Smooth muscle cell (in vitro differentiated cells): ENCODE data around the gene CEMIP. TPM values are rescaled to one million over a fixed set of nuclear protein-coding genes. Genes with fewer than 3 reads are reported as not detected.

Source experiments
- DNase-seq: peaks from one replicate; lab custom pipeline; 2025; ENCODE audit not compliant: unreplicated experiment; lab: John Stamatoyannopoulos, UW
- H2AFZ ChIP-seq: fragments of 200-600 bp; sonication (generic); 2 replicates; pipeline ENCODE4 v1.6.0; 2016; ENCODE audit warnings: antibody characterized with exemption, low read depth, mild to moderate bottlenecking
- H3F3A ChIP-seq: fragments of 200-600 bp; sonication (generic); 2 replicates; pipeline ENCODE4 v1.6.0; 2017; ENCODE audit warnings: antibody characterized with exemption, low read depth
- H3K27ac ChIP-seq: fragments of 200-600 bp; sonication (generic); 2 replicates; pipeline ENCODE4 v1.5.1; 2016; ENCODE audit warnings: low read depth, mild to moderate bottlenecking
- H3K27me3 ChIP-seq: fragments of 200-600 bp; sonication (generic); 2 replicates; pipeline ENCODE4 v1.6.1; 2016; ENCODE audit warnings: low read depth, mild to moderate bottlenecking
- H3K36me3 ChIP-seq: fragments of 200-600 bp; sonication (generic); 2 replicates; pipeline ENCODE4 v1.5.1; 2016; ENCODE audit warnings: low read depth
- H3K4me1 ChIP-seq: fragments of 200-600 bp; sonication (generic); 2 replicates; pipeline ENCODE4 v1.5.1; 2016; ENCODE audit warnings: low read depth
- H3K4me2 ChIP-seq: fragments of 200-600 bp; sonication (generic); 2 replicates; pipeline ENCODE4 v1.6.0; 2016; ENCODE audit warnings: mild to moderate bottlenecking
- H3K4me3 ChIP-seq: fragments of 200-600 bp; sonication (generic); 2 replicates; pipeline ENCODE4 v1.5.1; 2016; ENCODE audit warnings: mild to moderate bottlenecking
- H3K79me2 ChIP-seq: fragments of 200-600 bp; sonication (generic); 2 replicates; pipeline ENCODE4 v1.6.0; 2016; ENCODE audit warnings: low read depth, mild to moderate bottlenecking
- H3K9ac ChIP-seq: fragments of 200-600 bp; sonication (generic); 2 replicates; pipeline ENCODE4 v1.6.0; 2016; ENCODE audit warnings: low read depth
- H3K9me3 ChIP-seq: fragments of 200-600 bp; sonication (generic); replicated peaks from 2 replicates; pipeline ENCODE4 v1.5.1; 2016; ENCODE audit warnings: low read depth
- H4K20me1 ChIP-seq: fragments of 200-600 bp; sonication (generic); 2 replicates; pipeline ENCODE4 v1.6.0; 2016; ENCODE audit warnings: low read depth
- CTCF ChIP-seq: fragments of 200-600 bp; sonication (generic); IDR thresholded peaks from 2 replicates; pipeline ENCODE4 v1.5.1; 2017; ENCODE audit warnings: borderline replicate concordance, mild to moderate bottlenecking, antibody characterized with exemption; ENCODE audit not compliant: insufficient read depth, poor library complexity, severe bottlenecking
- WGBS: methylation state at CpG from one replicate; pipeline ENCODE4 v1.1.7; 2016; ENCODE audit warnings: low lambda C conversion rate; 5-methylcytosine and 5-hydroxymethylcytosine counted together
- polyA plus RNA-seq: library from polyadenylated mRNA; unstranded; fragments of >200 nt; fragmentation: Nextera tagmentation; extraction: Ambion mirVana; gene quantifications from 2 replicates; pipeline ENCODE4 v1.2.1, GENCODE V29; 2016
- total RNA-seq: library from RNA; depleted of rRNA; stranded (reverse); fragments of >200 nt; gene quantifications from 2 replicates; pipeline ENCODE4 v1.2.3, GENCODE V29; 2014

Gene CEMIP
- total and polyA plus RNA-seq, 2 experiments from 2014 or later = 1.9 TPM

GRCh38 chr15:80920271-80920699, 141.1 kb downstream of the CEMIP start:
- Histone ChIP-seq H3K4me3 (no peak overlapping the region), H2AFZ (no peak overlapping the region), H3K9me3 (no peaks in the 10 kb centered on the region), H3K27me3 (no peaks in the 10 kb centered on the region), H3K9ac (no peak overlapping the region), H3K79me2 (no peaks in the 10 kb centered on the region), H4K20me1 (no peaks in the 10 kb centered on the region), H3F3A (no peaks in the 10 kb centered on the region), H3K4me1 (no peaks in the 10 kb centered on the region), H3K36me3 (no peaks in the 10 kb centered on the region), H3K27ac (no peak overlapping the region), H3K4me2 (no peak overlapping the region)
- no peak for DNase-seq
- WGBS = 76% methylated on average over 5 of the region's 5 CpGs
- TF ChIP-seq CTCF = no peak

DNA sequence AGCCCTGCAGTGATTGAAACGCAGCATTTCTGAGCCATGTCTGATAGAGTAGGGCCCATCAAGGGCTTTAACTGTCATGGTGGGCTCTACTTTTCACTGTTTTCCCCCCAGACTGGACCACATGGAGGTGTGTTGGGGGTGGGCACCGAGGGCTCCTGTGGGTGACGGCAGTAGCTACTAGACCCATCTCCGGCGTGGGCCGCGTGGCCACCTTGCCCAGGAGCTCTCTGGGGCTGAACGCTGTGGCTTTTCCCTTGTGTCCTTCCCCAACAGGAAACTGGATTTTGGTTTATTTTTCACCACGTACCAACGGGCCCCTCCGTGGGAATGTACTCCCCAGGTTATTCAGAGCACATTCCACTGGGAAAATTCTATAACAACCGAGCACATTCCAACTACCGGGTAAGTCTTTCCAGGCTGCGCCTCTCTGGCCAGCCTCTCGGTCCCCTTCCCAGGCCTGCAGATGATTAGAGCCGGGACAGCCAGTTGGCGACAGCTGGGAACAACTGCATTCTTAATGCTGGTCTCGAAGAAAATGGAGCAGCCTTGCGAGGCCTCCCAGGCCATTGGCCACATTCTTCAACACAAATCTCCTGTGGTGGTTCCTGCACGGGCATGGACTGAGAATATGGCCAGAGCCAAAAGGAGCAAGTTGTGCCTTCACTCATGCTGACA, 142.7 kb downstream of the CEMIP start:
- WGBS = 93% methylated on average over 20 of the region's 20 CpGs
- no peak for DNase-seq

GRCh38 chr15:80923668-80924067, 144.5 kb downstream of the CEMIP start:
- Histone ChIP-seq H3F3A (no peaks in the 10 kb centered on the region), H3K9ac (no peak overlapping the region), H3K9me3 (no peaks in the 10 kb centered on the region), H3K27ac (no peak overlapping the region), H3K79me2 (no peaks in the 10 kb centered on the region), H2AFZ (no peak overlapping the region), H3K4me1 (no peaks in the 10 kb centered on the region), H3K4me3 (no peak overlapping the region), H3K27me3 (no peaks in the 10 kb centered on the region), H3K36me3 (no peaks in the 10 kb centered on the region), H4K20me1 (no peaks in the 10 kb centered on the region), H3K4me2 (no peak overlapping the region)
- no peak for TF ChIP-seq CTCF
- 77% methylated on average over 6 of the region's 6 CpGs for WGBS
- DNase-seq = no peak

More for the DNA sequence above, 142.7 kb downstream of the CEMIP start:
- H3K9ac ChIP-seq = no peak overlapping the region
- no peaks in the 10 kb centered on the region for H3K36me3 ChIP-seq
- H3F3A ChIP-seq = no peaks in the 10 kb centered on the region
- H2AFZ ChIP-seq = no peak overlapping the region
- H3K9me3 ChIP-seq = no peaks in the 10 kb centered on the region
- no peaks in the 10 kb centered on the region for H3K79me2 ChIP-seq
- H3K27ac ChIP-seq = no peak overlapping the region
- H4K20me1 ChIP-seq = no peaks in the 10 kb centered on the region
- H3K4me2 ChIP-seq = no peak overlapping the region
- H3K27me3 ChIP-seq = no peaks in the 10 kb centered on the region
- TF ChIP-seq CTCF = no peak
- no peak overlapping the region for H3K4me3 ChIP-seq
- H3K4me1 ChIP-seq = no peaks in the 10 kb centered on the region

DNA sequence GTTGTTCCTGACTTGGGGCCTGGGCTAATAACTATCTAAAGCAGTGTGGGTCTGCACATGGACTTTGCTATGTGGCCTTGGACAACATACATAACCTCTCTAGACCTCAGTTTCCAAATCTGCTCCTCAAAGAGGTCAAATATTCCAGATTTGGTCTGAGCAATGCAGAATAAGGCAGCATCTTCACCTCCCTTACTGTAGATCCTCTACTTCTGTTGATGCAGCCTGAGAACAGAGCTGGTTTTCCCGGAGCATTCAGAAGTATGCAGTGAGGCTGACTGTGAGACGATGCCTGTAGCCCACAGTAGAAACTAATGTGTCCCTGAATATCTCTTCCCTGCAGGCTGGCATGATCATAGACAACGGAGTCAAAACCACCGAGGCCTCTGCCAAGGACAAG, 145.1 kb downstream of the CEMIP start:
- no peaks in the 10 kb centered on the region for H3K9me3 ChIP-seq
- H3K4me2 ChIP-seq = no peak overlapping the region
- no peaks in the 10 kb centered on the region for H3K79me2 ChIP-seq
- no peak overlapping the region for H3K9ac ChIP-seq
- TF ChIP-seq CTCF = no peak
- H3F3A ChIP-seq = no peaks in the 10 kb centered on the region
- DNase-seq = no peak
- 96% methylated on average over 4 of the region's 4 CpGs for WGBS
- no peaks in the 10 kb centered on the region for H4K20me1 ChIP-seq
- H3K27ac ChIP-seq = no peak overlapping the region
- no peak overlapping the region for H3K4me3 ChIP-seq
- no peaks in the 10 kb centered on the region for H3K4me1 ChIP-seq
- no peaks in the 10 kb centered on the region for H3K27me3 ChIP-seq
- no peaks in the 10 kb centered on the region for H3K36me3 ChIP-seq
- no peak overlapping the region for H2AFZ ChIP-seq
